PC-3 (cell line): ENCODE results near the gene UPF2. TPM values are rescaled to one million over a fixed set of nuclear protein-coding genes. Genes with fewer than 3 reads are reported as not detected.

ENCODE experiments used
- ATAC-seq: fragments of 200-7000 bp; cut with Tn5 transposase; 2 replicates; pipeline ENCODE4 v1.9.1; 2020; ENCODE audit warnings: mild to moderate bottlenecking, moderate library complexity
- BruUV-seq: library from RNA; stranded (reverse); fragments of 400-500 nt; replicated peaks from 2 replicates; lab custom pipeline; 2021; lab: Mats Ljungman, UMichigan
- CTCF ChIA-PET: fragments of 300-600 bp; sonication (Branson Sonifier 250); formaldehyde crosslinking; loops from one replicate; lab custom pipeline; 2022; ENCODE audit warnings: antibody characterized with exemption; lab: Charles Lee
- POLR2A ChIA-PET: fragments of 300-600 bp; sonication (Branson Sonifier 250); formaldehyde crosslinking; loops from one replicate; lab custom pipeline; 2022; ENCODE audit warnings: antibody characterized with exemption; ENCODE audit not compliant: unreplicated experiment; lab: Charles Lee
- DNase-seq: peaks from one replicate; pipeline ENCODE4 v3.0.0-alpha.2; 2015
- H2AFZ ChIP-seq: fragments of 300-600 bp; sonication (generic); 2 replicates; pipeline ENCODE4 v1.6.0; 2016; ENCODE audit warnings: antibody characterized with exemption, low read length
- H3F3A ChIP-seq: fragments of 300-600 bp; sonication (generic); one replicate; pipeline ENCODE4 v1.6.0; 2017; ENCODE audit warnings: antibody characterized with exemption, low read length, control low read depth, mild to moderate bottlenecking; ENCODE audit not compliant: unreplicated experiment
- H3K27ac ChIP-seq: fragments of 300-600 bp; sonication (generic); 2 replicates; pipeline ENCODE4 v1.5.1; 2016; ENCODE audit warnings: mild to moderate bottlenecking, low read length
- H3K27me3 ChIP-seq: fragments of 300-600 bp; sonication (generic); 2 replicates; pipeline ENCODE4 v1.6.1; 2016; ENCODE audit warnings: low read length, mixed read lengths
- H3K36me3 ChIP-seq: fragments of 300-600 bp; sonication (generic); 2 replicates; pipeline ENCODE4 v1.6.1; 2016; ENCODE audit warnings: low read depth, mixed run types, low read length, mixed read lengths
- H3K4me1 ChIP-seq: fragments of 300-600 bp; sonication (generic); 2 replicates; pipeline ENCODE4 v1.5.1; 2016; ENCODE audit warnings: low read length; ENCODE audit not compliant: insufficient read depth
- H3K4me2 ChIP-seq: fragments of 300-600 bp; sonication (generic); 2 replicates; pipeline ENCODE4 v1.6.0; 2016; ENCODE audit warnings: low read length
- H3K4me3 ChIP-seq: fragments of 300-600 bp; sonication (generic); 2 replicates; pipeline ENCODE4 v1.5.1; 2016; ENCODE audit warnings: mild to moderate bottlenecking, low read length, mixed read lengths
- H3K79me2 ChIP-seq: fragments of 300-600 bp; sonication (generic); 2 replicates; pipeline ENCODE4 v1.6.1; 2017; ENCODE audit warnings: low read length, mixed read lengths
- H3K9ac ChIP-seq: fragments of 300-600 bp; sonication (generic); 2 replicates; pipeline ENCODE4 v1.6.0; 2016; ENCODE audit warnings: mild to moderate bottlenecking, low read length
- H3K9me2 ChIP-seq: fragments of 300-600 bp; sonication (generic); replicated peaks from 2 replicates; pipeline ENCODE4 v1.6.1; 2016; ENCODE audit warnings: mixed run types, low read length, mixed read lengths
- H3K9me3 ChIP-seq: fragments of 300-600 bp; sonication (generic); 2 replicates; pipeline ENCODE4 v1.6.1; 2016; ENCODE audit warnings: low read length, mixed read lengths
- H4K20me1 ChIP-seq: fragments of 300-600 bp; sonication (generic); 2 replicates; pipeline ENCODE4 v1.6.1; 2016; ENCODE audit warnings: low read length, mixed read lengths
- EZH2 ChIP-seq: fragments of 300-600 bp; sonication (generic); IDR thresholded peaks from one replicate; pipeline ENCODE4 v1.6.1; 2017; ENCODE audit warnings: antibody characterized with exemption, mild to moderate bottlenecking, low read length; ENCODE audit not compliant: unreplicated experiment
- EZH2phosphoT487 ChIP-seq: fragments of 300-600 bp; sonication (generic); IDR thresholded peaks from 2 replicates; pipeline ENCODE4 v1.6.1; 2018; ENCODE audit warnings: mild to moderate bottlenecking, antibody characterized with exemption, low read length, borderline replicate concordance
- intact Hi-C: fragments of 100-400 bp; cut with micrococcal nuclease; formaldehyde crosslinking; loops from 2 replicates; pipeline ENCODE4 v1.9.0; 2023
- total RNA-seq: library from RNA; depleted of rRNA; stranded (reverse); fragments of >200 nt; gene quantifications from 2 replicates; pipeline ENCODE4 v1.2.3, GENCODE V29; 2014
- TF ChIP-seq, protein P1 (sequence below): fragments of 300-600 bp; sonication (generic); conservative IDR thresholded peaks from 2 replicates; pipeline ENCODE4 v1.5.1; 2017; ENCODE audit warnings: antibody characterized with exemption, low read depth, mild to moderate bottlenecking, low read length

The UPF2 gene
- total RNA-seq, 1 experiment from 2014 or later = 12.0 TPM

DNA sequence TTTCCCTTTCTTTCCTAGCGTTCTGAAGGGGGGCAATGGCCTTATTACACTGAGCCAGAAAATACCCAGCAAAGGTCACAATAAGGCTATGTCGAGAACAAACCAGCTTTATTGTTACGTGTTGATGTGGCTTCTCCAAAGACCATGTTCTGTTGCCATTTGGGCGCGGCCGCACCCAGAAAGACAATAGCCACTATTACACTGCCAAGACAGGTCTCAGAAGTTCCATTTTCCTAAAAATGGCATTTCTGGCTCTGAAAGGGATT lies 141.6 kb downstream of the UPF2 start:
- TF ChIP-seq EZH2 (no peak), EZH2phosphoT487 (no peak)
- TF ChIP-seq, protein P1, sequence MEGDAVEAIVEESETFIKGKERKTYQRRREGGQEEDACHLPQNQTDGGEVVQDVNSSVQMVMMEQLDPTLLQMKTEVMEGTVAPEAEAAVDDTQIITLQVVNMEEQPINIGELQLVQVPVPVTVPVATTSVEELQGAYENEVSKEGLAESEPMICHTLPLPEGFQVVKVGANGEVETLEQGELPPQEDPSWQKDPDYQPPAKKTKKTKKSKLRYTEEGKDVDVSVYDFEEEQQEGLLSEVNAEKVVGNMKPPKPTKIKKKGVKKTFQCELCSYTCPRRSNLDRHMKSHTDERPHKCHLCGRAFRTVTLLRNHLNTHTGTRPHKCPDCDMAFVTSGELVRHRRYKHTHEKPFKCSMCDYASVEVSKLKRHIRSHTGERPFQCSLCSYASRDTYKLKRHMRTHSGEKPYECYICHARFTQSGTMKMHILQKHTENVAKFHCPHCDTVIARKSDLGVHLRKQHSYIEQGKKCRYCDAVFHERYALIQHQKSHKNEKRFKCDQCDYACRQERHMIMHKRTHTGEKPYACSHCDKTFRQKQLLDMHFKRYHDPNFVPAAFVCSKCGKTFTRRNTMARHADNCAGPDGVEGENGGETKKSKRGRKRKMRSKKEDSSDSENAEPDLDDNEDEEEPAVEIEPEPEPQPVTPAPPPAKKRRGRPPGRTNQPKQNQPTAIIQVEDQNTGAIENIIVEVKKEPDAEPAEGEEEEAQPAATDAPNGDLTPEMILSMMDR = no peak
- Histone ChIP-seq H3K9ac (no peak overlapping the region), H3K27me3 (no peaks in the 10 kb centered on the region), H3K4me3 (no peak overlapping the region), H3K4me1 (peaks cover 18% of the 10 kb centered on the region), H4K20me1 (no peaks in the 10 kb centered on the region), H3K4me2 (no peak overlapping the region), H3K27ac (no peak overlapping the region), H3K9me3 (no peaks in the 10 kb centered on the region), H3K79me2 (no peaks in the 10 kb centered on the region), H3F3A (no peaks in the 10 kb centered on the region), H3K36me3 (no peaks in the 10 kb centered on the region), H2AFZ (no peak overlapping the region), H3K9me2 (no peaks in the 10 kb centered on the region)
- no peak for ATAC-seq
- intact Hi-C loops = no loop called here
- BruUV-seq = no TSS peak
- POLR2A ChIA-PET = no interaction called here
- CTCF ChIA-PET = no interaction called here
- no peak for DNase-seq

DNA sequence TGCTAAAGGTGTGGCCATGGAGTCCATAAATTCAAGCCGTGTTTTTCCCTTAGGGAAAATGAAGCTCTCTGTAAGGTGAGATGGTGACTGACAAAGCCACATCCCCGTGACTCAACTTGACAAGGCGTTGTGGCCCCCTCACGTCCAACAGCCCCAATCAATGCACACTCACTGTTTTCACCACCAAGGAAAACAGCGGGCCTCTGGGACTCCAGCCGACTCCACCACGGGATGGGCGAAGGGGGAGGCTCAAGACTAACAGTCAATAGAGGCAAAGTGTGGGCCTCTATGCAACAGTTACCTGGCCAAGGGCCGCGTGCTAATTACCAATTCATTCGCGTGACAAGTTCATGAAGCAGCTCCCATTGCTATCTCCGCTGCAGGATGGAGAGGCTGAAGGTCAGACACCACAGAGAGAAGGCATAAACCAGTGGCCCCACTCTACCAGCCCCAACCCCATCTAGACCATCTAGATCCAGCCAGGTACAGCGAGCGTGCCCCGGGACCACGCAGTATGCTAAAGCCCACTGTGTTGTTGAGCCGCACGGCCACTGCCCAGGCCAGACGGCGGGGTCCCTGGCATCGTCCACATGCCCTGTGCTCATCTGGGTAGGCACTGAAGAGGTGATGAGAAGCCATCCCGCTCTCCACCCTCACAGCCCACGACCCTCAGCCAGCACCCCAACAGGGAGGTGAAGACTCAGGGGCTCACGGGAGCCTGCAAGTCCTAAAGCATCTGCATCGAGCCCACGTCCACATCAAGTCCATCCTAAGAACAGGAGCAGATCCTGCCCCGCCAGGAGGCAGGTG lies 143.3 kb downstream of the UPF2 start:
- no peaks in the 10 kb centered on the region for H3F3A ChIP-seq
- no peak for TF ChIP-seq EZH2
- no peak for TF ChIP-seq EZH2phosphoT487
- TF ChIP-seq, protein P1 = no peak
- CTCF ChIA-PET = no interaction called here
- POLR2A ChIA-PET = no interaction called here
- ATAC-seq (no peak), DNase-seq (peak; percentile 39)
- H3K27me3 ChIP-seq = no peaks in the 10 kb centered on the region
- H3K4me3 ChIP-seq = no peak overlapping the region
- no peaks in the 10 kb centered on the region for H3K36me3 ChIP-seq
- no peaks in the 10 kb centered on the region for H3K79me2 ChIP-seq
- H3K27ac ChIP-seq = peak overlapping the region; percentile 98
- 0 out of 2 replicates have a peak overlapping the region, but pooled peaks have one; percentile 35 for H2AFZ ChIP-seq
- H3K9me2 ChIP-seq = no peaks in the 10 kb centered on the region
- peak overlapping the region; percentile 72 for H3K9ac ChIP-seq
- intact Hi-C loops = no loop called here
- no peaks in the 10 kb centered on the region for H4K20me1 ChIP-seq
- H3K4me1 ChIP-seq = peaks cover 18% of the 10 kb centered on the region
- no TSS peak for BruUV-seq
- H3K4me2 ChIP-seq = no peak overlapping the region
- H3K9me3 ChIP-seq = no peaks in the 10 kb centered on the region

DNA sequence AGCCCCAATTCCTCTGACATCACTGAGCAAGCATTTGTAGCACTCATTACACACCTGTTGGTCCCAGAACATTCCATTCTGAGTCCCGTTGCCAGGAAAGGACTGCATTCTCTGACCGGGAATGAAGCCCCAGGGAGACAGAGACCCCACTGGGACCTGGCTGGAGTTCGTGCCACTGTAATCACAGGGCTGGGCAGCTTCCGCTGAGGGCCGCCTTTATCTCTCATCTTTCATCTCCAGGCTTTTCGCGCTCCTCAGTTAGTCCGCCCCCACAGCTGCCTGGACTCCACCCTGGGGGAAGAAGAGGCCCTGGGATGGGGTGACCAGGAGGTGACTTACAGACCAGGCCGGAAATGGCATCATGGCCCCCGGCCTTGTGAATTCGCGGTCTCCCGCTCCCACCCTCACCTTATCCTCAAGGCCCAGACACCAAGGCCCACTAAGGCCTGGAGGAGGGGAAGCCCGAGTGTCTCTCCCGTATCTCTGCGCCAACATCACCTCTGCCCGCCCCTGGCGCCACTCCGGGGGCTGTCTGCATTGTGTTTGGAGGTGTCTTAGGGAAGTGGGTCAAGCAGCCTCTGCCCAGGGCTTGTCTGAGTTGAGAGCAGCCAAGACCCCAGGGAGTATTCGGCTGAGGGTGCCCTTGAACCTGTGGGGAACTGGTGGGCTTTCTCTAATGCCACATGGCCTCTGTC lies 144.1 kb downstream of the UPF2 start:
- Histone ChIP-seq H3K9me2 (no peaks in the 10 kb centered on the region), H3K9ac (peak overlapping the region; percentile 72), H3K79me2 (no peaks in the 10 kb centered on the region), H3K4me2 (peak overlapping the region; percentile 35), H3F3A (no peaks in the 10 kb centered on the region), H3K36me3 (no peaks in the 10 kb centered on the region), H2AFZ (peak overlapping the region; percentile 35), H3K27me3 (no peaks in the 10 kb centered on the region), H3K4me1 (peaks cover 18% of the 10 kb centered on the region), H4K20me1 (no peaks in the 10 kb centered on the region), H3K4me3 (no peak overlapping the region), H3K27ac (peak overlapping the region; percentile 98), H3K9me3 (no peaks in the 10 kb centered on the region)
- CTCF ChIA-PET = no interaction called here
- TF ChIP-seq, protein P1 = no peak
- no peak for TF ChIP-seq EZH2phosphoT487
- no peak for TF ChIP-seq EZH2
- ATAC-seq (peak; percentile 71), DNase-seq (peak; percentile 86)
- intact Hi-C loops = no loop called here
- POLR2A ChIA-PET = no interaction called here
- BruUV-seq = TSS peak; percentile 95
